ENCODE results near the gene ECM1.

ECM1 gene

GRCh38 chr1:150555971-150556865 is 48.3 kb downstream of the ECM1 start:
- POLR2A ChIA-PET, result interaction anchor here (1.3 to 1.8 kb wide), 2 partner anchors 22 to 23 kb away, joined by 5 read pairs; partner anchors contain the start of gene MCL1
- no peak for DNase-seq (ENCODE audit: extremely low spot score)
- CTCF ChIA-PET, result interaction anchor here (0.6 kb wide), 1 partner anchor 28 kb away, joined by 3 read pairs; no protein-coding TSS in a partner anchor
- TF ChIP-seq TARDBP (IDR thresholded peaks at IDR 0.05) (no peak), ARNT (IDR thresholded peaks at IDR 0.05) (no peak)

- TF ChIP-seq ZNF384 (IDR thresholded peaks at IDR 0.05) (no peak), PKNOX1 (IDR thresholded peaks at IDR 0.05) (no peak), BHLHE40 (IDR thresholded peaks at IDR 0.05; ENCODE audit: borderline replicate concordance) (no peak), NFRKB (IDR thresholded peaks at IDR 0.05) (no peak), ELF4 (IDR thresholded peaks at IDR 0.05) (no peak), LEF1 (IDR thresholded peaks at IDR 0.05; ENCODE audit: borderline replicate concordance) (no peak), FOXA1 (IDR thresholded peaks at IDR 0.05) (no peak), FOXM1 (IDR thresholded peaks at IDR 0.05; ENCODE audit: borderline replicate concordance) (no peak), HDGF (IDR thresholded peaks at IDR 0.05; ENCODE audit: borderline replicate concordance) (no peak), TARDBP (IDR thresholded peaks at IDR 0.05) (no peak), SUZ12 (IDR thresholded peaks at IDR 0.05) (no peak), ARNT (IDR thresholded peaks at IDR 0.05) (no peak), SP1 (IDR thresholded peaks at IDR 0.05) (no peak), L3MBTL2 (conservative IDR thresholded peaks at IDR 0.05) (no peak), CTBP1 (IDR thresholded peaks at IDR 0.05; ENCODE audit: borderline replicate concordance) (no peak), FOXK2 (IDR thresholded peaks at IDR 0.05) (no peak)
- DNase-seq (ENCODE audit: extremely low spot score), result no peak
- POLR2A ChIA-PET, result interaction anchor here (1.3 to 11.7 kb wide), 3 partner anchors 21 to 23 kb away, joined by 5 to 260 read pairs (median 5); partner anchors contain the start of gene MCL1
- CTCF ChIA-PET, result no interaction called here
Measured at GRCh38 chr1:150557065-150557600, 49.2 kb downstream of the ECM1 start.

GRCh38 chr1:150557813-150558212 is 49.9 kb downstream of the ECM1 start:
- DNase-seq (ENCODE audit: extremely low spot score), result no peak
- CTCF ChIA-PET, result no interaction called here
- TF ChIP-seq SP1 (IDR thresholded peaks at IDR 0.05) (no peak), L3MBTL2 (conservative IDR thresholded peaks at IDR 0.05) (no peak), SUZ12 (IDR thresholded peaks at IDR 0.05) (no peak), LEF1 (IDR thresholded peaks at IDR 0.05; ENCODE audit: borderline replicate concordance) (no peak), BHLHE40 (IDR thresholded peaks at IDR 0.05; ENCODE audit: borderline replicate concordance) (no peak), CTBP1 (IDR thresholded peaks at IDR 0.05; ENCODE audit: borderline replicate concordance) (no peak), TARDBP (IDR thresholded peaks at IDR 0.05) (no peak), FOXK2 (IDR thresholded peaks at IDR 0.05) (no peak), ELF4 (IDR thresholded peaks at IDR 0.05) (no peak), PKNOX1 (IDR thresholded peaks at IDR 0.05) (no peak), HDGF (IDR thresholded peaks at IDR 0.05; ENCODE audit: borderline replicate concordance) (no peak)
- POLR2A ChIA-PET, result interaction anchor here (11.7 kb wide), 1 partner anchor 20 kb away, joined by 260 read pairs; the partner anchor contains the start of gene MCL1

- ChIA-PET POLR2A (interaction anchor here (11.7 kb wide), 1 partner anchor 19 kb away, joined by 260 read pairs; the partner anchor contains the start of gene MCL1), CTCF (interaction anchor here (0.6 kb wide), 1 partner anchor 10 kb away, joined by 3 read pairs; no protein-coding TSS in a partner anchor)
- TF ChIP-seq FOXA1 (IDR thresholded peaks at IDR 0.05) (no peak), ARNT (IDR thresholded peaks at IDR 0.05) (no peak), ZNF384 (IDR thresholded peaks at IDR 0.05) (no peak), HDGF (IDR thresholded peaks at IDR 0.05; ENCODE audit: borderline replicate concordance) (no peak), FOXK2 (IDR thresholded peaks at IDR 0.05) (no peak), PKNOX1 (IDR thresholded peaks at IDR 0.05) (no peak), L3MBTL2 (conservative IDR thresholded peaks at IDR 0.05) (no peak), TARDBP (IDR thresholded peaks at IDR 0.05) (no peak), SUZ12 (IDR thresholded peaks at IDR 0.05) (no peak), SP1 (IDR thresholded peaks at IDR 0.05) (no peak), BHLHE40 (IDR thresholded peaks at IDR 0.05; ENCODE audit: borderline replicate concordance) (no peak), FOXM1 (IDR thresholded peaks at IDR 0.05; ENCODE audit: borderline replicate concordance) (no peak), NFRKB (IDR thresholded peaks at IDR 0.05) (no peak), CTBP1 (IDR thresholded peaks at IDR 0.05; ENCODE audit: borderline replicate concordance) (no peak), ELF4 (IDR thresholded peaks at IDR 0.05) (no peak), LEF1 (IDR thresholded peaks at IDR 0.05; ENCODE audit: borderline replicate concordance) (no peak)
- DNase-seq (ENCODE audit: extremely low spot score), result no peak
Measured at GRCh38 chr1:150558303-150558704, 50.4 kb downstream of the ECM1 start.

- ChIA-PET POLR2A (interaction anchor here (11.7 kb wide), 1 partner anchor 19 kb away, joined by 260 read pairs; the partner anchor contains the start of gene MCL1), CTCF (interaction anchor here (0.6 to 4.0 kb wide), 16 partner anchors 7 to 446 kb away, joined by 3 to 19 read pairs (median 4); partner anchors contain the start of genes ADAMTSL4, ENSA and FALEC)
- no peak for DNase-seq (ENCODE audit: extremely low spot score)
- TF ChIP-seq NFRKB (IDR thresholded peaks at IDR 0.05) (no peak), BHLHE40 (IDR thresholded peaks at IDR 0.05; ENCODE audit: borderline replicate concordance) (no peak), HDGF (IDR thresholded peaks at IDR 0.05; ENCODE audit: borderline replicate concordance) (no peak)
Measured at GRCh38 chr1:150558761-150559655, 51.1 kb downstream of the ECM1 start.
